NOMO-1 treated with DMSO at 0.1 percent for 48 hours (cell line): ENCODE measurements around the gene PEMT.

ENCODE experiments used
- DNase-seq: peaks from one replicate; lab custom pipeline; 2025; ENCODE audit not compliant: unreplicated experiment; lab: John Stamatoyannopoulos, UW

PEMT gene

DNA sequence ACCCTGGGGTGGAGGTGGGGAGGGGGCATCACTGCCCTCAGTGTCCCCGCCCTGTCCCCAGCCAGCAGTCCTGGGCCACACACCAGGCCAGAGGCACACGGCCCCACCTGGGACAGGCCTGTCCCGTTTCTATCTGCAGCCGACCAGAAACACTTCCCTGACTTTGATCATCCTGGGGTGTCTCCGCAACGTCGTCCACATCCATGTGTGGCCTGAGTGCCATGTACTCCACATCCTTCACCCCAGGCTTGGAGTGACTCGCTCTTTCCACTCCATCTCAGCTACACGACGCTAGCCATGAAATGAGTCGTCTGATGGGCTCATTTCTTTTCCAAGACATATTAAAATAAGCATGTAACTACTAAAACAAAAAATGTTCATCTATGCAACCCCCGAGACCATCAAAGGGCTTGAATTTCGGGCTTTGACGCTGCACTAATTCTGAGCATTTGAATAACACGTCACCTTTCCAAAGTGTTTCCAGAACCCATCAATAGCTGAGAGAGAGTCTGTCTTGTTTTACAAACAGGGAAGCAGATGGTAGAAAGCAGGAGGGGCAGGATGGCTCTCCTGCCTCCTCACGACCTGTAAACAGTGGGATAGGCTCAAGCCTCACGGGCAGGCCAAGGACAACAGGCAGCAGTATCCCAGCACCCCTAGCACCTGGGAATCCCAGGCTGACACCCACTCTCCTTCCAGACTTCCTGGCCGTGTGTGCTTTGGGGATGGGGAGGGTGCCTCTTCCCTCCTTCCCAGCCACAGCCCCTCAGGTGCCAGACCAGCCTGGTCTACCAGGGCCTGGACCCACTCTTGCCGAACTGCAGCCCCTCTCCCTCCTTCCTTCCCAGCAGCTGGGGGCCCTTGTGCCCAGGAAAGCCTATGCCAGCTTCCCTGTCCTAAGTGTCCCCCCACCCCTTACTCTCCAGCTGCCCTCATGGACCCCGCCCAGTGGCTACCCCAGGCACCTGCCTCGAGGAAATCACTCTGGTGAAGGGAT is 75.3 kb downstream of the PEMT start:
- no peak for DNase-seq

DNA sequence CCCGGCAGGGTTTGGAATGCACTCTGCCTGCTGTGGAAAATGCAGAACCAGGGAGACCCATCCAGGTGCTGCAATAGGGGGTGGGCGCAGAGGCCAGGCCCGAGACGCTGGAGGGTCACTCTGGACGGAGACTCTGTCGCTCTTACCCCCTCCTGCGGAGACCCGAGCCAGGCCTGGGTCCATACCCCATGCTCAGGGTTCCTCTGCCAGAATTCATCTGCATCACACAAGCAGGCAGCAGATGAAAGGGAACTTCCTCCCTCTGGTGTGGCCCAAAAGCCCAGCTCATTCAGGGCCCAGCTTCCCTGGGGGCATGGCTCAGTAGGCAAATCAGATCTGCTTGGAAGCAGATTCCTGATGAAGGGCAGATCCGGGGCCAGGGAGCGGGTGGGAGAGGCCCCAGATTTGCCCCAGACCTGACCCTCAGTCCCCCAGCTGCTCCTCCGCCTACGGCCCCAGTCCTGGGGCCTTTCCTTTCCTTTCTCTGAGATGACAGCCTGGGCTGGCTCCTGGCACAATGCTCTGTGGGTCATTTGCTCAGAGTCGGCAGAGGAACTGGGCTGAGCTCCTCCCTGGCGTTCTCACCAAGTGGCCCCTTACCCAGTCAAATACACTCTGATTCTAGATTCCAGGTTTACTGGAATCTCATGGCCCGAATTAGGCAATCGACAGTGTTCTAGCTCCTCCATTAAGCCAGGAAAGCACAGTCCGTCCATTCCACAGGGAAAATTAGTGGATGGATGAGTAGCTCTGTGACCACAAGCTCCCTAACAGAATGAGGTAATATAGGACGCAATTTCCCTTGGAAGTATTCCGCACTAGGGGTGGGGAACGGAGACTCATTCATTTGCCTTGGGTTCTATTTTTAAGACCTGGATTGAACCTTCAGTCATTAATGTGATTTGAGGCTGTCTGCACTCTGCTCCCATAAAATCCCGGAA is 76.2 kb downstream of the PEMT start:
- no peak for DNase-seq

- DNase-seq = no peak
Observed at GRCh38 chr17:17514361-17514992, 77.0 kb downstream of the PEMT start.

DNA sequence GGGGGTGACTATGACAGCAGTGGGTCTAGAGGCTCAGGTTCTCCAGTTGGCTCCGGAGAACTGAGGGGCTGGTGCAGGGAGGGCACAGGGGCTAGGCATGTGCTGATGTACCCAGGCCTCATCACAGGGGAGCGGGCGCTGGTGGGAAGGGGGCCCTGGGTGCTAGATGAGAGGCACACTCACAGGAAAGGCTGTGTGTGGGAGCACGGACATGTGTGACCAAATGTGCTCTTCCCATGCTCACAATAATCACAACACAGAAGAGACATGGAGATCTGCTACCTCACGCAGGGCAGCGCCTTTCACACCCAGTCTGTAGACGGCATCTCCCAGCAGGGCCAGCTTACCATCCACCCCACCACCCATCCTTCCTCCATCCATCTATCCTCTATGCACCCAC is 77.9 kb downstream of the PEMT start:
- DNase-seq = no peak

- no peak for DNase-seq
Observed at GRCh38 chr17:17512866-17513265, 78.6 kb downstream of the PEMT start.

- no peak for DNase-seq
Observed at GRCh38 chr17:17511881-17512858, 79.3 kb downstream of the PEMT start.

GRCh38 chr17:17511293-17511741 is 80.2 kb downstream of the PEMT start:
- no peak for DNase-seq

GRCh38 chr17:17510456-17511292 is 80.8 kb downstream of the PEMT start:
- DNase-seq = no peak

- DNase-seq = no peak
Observed at GRCh38 chr17:17509601-17510425, 81.7 kb downstream of the PEMT start.

DNA sequence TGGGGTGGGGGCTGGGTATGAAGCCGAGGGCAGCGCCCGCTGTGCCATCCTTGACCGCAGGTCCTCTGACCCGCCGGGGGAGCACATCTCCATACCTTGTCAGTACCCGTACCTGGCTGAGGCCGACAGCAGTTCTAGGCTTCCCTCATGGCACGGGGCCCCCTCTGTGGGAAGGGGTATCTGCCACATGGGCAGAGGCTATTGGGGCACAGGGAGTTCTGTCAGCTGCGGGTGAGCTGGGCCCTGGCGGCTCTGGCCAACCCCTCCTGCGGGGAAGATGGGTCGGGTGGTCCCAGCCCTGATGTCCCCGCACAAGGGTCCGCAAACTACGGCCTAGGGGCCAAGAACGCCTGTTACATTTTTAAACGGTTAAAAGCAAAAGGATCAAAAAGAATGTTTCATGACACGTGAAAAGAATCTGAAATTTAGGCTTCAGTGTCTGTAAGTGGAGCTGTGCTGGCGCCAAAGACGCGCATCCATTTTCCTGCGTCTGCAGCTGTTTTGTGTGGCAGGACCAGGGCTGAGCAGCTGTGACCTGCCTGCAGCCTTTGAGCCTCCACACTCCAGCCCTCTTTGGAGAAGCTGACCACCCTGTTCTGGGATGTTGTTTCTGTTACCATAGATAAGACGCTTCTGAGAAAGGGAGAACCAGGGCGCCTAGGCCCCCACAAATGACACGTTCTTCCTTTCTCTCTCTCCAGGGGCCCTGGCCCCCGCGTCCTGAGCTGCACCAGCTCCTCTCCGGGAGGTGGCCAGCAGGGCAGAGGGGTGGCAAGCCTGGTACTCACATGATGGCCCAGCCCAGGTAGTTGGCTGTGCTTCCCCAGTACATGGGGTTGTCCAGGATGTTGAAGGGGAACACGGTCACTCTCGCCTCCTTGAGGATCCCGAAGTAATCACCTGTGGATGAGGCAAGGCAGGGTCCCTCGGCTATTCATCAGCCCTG is 82.6 kb downstream of the PEMT start:
- DNase-seq = no peak

DNA sequence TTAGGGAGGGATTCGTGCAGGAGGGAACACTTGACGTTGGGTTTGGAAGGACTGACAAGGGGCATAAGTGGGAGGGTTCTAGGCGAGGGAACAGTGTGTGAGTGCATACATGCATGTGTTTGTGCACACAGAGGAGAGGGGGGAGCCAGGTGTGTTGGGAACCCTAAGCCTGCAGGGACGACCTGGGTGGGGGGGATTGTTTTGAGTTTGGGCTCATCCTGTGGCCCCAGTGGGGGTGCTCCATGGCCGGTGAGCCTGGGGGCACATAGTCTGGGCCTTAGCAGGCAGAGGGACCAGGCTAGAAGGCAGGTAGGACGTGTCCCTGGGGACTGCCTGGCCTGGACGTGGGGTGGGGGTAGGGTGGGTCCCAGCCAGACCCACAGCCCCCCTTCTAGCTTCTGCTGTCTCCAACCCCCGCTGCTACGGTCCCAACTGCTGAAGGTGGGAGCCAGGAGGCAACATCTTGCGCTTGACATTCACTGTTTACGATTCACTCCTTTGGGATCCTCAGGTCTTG is 83.4 kb downstream of the PEMT start:
- DNase-seq = no peak

GRCh38 chr17:17507465-17508011 is 84.0 kb downstream of the PEMT start:
- DNase-seq = no peak

DNA sequence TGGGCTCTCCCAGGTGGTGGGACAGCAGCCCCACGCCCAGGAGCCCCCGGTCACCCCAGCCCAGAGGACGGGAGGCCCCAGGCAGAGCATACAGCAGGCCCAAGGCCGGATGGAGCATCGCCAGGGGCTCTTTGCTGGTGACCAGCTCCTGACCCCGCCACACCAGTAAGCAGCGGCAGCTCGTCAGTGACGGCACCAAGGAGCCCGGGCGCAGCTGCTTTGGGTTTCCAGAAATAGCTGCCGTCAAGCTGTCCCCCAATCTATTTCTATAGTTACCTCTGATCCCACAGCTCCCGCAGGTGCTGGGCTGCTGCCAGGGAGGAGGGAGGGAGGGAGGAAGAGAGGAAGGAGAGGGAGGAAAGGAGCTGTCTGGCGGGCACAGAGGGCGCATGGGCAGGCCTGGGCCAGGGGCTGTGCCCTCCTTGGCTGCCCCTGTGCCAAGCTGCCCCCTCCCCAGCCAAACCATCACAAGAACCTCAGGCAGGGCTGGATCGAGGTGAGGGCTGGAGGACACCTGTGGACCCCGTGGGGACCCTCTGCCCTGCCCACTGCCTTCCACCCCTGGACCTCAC is 84.5 kb downstream of the PEMT start:
- DNase-seq = no peak

DNA sequence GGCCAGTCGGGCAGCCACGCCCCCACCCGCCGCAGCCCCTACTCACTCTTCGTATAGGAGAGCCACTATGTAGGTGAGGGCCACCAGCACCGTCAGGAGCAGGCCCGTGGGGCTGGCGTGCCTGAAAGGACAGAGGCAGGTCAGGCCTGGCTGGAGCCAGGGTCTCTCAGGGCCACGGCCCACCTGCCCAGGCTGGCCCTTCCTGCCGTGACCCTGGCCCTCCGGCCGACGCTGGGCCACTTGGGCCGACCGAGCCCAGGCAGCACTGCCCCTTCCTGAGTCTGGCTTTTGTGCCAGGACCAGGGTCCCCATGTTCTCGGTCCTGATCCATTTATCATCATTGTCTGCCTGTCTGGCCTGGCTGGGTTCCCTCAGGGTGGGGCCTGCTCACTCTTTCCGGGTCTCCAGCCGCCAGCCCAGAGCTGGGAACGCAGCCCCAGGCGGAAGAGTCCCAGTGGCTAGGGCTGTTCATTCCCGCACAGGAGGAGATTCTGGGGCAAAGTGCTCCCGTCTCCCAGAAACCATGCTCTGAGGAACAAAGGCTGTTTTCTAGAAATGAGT is 85.2 kb downstream of the PEMT start:
- DNase-seq = no peak

- no peak for DNase-seq
Observed at GRCh38 chr17:17505610-17506171, 85.8 kb downstream of the PEMT start.

DNA sequence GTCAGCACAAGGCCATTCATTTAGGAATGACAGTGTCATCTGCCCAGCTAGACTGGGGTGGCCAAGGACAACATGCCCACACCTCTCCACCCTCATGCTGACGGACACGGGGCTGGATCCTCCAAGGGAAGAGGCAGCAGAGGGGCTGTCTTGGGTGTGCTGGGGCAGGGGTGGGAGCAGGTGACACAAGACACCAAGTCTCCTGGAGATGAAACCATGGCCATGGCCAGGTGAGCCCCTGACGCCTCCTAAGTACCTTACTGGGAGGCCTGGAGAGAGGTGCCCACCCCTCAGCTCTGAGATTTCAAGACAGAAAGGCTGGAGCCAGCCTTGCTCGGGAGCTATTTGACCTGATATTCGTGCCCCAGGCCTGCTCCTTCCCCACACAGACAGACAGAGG is 86.4 kb downstream of the PEMT start:
- no peak for DNase-seq
